ENCODE data around the gene QDPR.

- no peak for TF ChIP-seq CTCF (IDR thresholded peaks at IDR 0.05)
- TF ChIP-seq POLR2A (IDR thresholded peaks at IDR 0.05): no peak
- TF ChIP-seq EP300 (IDR thresholded peaks at IDR 0.05): no peak
- no peak for TF ChIP-seq POLR2AphosphoS5 (IDR thresholded peaks at IDR 0.05)
Measured at GRCh38 chr4:17482716-17483115, 29.2 kb downstream of the QDPR start.

Measured in stomach (tissue), 4 donors.